ENCODE results near the gene ZKSCAN5. TPM values are rescaled to one million over a fixed set of nuclear protein-coding genes. Genes with fewer than 3 reads are reported as not detected.
"Not testable (repeated sequence)": the region's sequence is repeated elsewhere in the genome, so short reads cannot be mapped to it uniquely, and the experiment has no call there.

ZKSCAN5 gene
- total RNA-seq, 1 experiment from 2014 or later = 15.4 TPM

DNA sequence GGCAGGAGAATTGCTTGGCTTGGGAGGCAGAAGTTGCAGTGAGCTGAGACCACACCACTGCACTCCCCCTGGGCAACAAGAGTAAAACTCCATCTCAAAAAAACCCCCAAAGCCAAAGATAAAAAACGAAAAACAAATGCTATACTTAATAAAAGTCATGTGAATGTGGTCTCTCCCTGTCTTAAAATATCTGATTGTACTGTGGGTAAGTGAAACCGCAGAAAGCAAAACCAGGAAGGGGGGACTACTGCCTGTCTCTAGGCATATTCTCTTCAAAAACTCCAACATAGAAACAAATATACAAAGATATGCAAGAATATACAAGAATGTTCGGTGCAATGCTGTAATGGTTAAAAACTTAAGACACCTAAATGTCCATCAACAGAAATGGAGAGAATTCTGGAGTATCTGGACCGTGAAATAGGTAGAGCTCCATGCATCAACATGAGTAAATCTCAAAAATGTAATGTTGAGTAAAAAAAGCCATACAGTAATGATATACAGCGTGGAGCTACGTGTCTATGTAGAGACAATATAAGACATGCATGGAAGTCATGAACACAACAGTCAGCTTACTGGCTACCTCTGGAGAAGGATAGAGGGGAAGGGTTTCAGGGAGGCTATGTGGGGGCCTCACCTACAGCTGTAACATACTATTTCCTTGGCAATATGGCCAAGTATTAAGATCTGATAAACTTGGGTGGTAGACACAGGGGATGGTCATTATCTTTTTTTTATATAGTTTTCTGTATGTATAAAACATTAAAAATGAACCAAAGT is 6.5 kb upstream of the ZKSCAN5 start:
- no peak for DNase-seq (ENCODE audit: low read depth)

DNA sequence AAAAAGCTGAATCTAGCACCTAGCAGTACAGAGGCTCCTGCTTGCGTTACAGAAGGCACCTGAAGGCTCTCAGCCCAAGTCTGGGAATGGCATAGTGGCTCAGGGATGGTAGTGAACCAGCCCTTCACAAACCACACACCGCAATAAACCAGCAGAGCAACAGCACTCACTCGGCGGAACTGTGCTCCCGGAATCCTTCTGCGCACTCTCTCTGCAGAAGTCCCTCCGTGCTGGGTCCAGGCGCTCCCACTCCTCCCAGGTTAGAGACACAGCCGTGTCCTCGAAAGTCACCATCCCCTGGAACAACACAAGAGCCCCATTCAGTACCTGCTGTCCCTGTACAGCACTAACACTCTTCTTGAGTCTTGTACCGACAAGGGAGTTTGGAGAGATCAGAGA is 5.9 kb upstream of the ZKSCAN5 start:
- peak; percentile 17 for DNase-seq (ENCODE audit: low read depth)

DNA sequence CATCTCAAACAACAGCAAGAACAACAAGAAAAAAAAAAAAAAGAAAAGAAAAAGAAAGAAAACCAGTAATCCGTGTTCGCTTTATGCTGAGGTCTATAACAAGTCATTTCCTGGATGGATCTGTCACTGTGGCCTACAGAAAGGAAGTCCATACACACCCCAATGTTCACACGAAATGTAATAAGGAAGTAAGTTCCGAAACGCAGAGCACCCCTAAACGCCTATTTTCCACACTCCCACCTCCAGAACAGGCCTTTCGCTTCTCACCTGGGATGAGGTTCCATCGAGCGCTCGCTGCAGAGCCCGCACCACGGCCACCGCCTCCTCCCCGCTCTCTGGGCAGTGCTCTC is 5.1 kb upstream of the ZKSCAN5 start:
- no peak for DNase-seq (ENCODE audit: low read depth)

DNA sequence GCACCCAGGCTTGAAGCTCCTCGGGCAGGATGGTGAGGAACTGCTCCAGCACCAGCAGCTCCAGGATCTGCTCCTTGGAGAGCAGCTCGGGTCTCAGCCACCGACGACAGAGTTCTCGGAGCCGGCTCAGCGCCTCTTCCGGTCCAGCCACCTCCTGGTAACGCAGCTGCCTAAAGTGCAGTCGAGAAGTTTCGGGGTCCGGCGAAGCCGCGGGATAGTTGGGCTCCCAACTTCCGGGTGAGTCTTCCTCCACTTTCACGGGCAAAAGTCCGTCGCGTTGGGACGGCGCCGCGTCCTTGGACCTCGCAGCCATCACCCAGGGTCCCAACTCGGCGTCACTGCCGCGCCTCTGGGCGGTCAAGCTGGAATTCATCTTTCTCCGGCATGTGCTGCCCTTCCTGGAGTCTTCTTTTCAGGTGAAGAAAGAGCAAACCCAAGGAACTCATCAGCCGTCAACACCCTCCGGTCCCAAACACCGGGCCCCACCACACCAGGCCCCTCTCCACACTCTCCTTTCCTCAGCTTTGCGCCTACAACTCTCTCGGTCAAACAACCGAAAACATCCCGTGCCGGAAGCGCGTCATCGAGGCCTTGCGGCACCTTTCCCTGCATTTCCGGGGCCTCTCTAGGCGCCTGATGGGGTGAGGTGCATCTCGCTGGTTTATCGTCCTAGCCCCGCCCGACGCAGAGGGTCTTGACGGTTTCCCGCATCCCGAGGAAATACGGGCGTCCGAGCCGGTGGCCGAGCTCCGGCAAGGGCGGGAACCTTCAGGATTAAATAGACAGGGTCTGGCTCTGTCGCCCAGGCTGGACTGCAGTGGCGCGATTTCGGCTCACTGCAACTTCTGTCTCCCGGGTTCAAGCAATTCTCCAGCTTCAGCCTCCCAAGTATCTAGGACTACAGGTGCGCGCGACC is 4.5 kb upstream of the ZKSCAN5 start, which contains the start of gene ZNF394:
Gene ZNF394 (minus strand): TSS at position 561 of the 916 bp plus-strand sequence. CDS start 188 bp downstream, at position 373.
- DNase-seq (ENCODE audit: low read depth) = peak; percentile 94

DNA sequence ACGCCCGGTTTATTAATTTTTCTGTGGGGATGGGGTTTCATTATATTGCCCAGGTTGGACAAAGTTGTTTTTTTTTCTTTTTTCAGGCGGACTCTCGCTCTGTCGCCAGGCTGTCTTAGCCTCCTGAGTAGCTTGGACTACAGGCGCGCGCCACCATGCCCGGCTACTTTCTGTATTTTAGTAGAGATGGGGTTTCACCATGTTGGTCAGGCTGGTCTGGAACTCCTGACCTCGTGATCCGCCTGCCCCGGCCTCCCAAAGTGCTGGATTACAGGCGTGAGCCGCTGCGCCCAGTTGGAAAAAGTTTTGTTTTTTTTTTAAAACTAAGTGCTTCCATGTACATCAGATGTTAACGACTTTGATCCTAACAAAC is 3.8 kb upstream of the ZKSCAN5 start:
- no peak for DNase-seq (ENCODE audit: low read depth)

DNA sequence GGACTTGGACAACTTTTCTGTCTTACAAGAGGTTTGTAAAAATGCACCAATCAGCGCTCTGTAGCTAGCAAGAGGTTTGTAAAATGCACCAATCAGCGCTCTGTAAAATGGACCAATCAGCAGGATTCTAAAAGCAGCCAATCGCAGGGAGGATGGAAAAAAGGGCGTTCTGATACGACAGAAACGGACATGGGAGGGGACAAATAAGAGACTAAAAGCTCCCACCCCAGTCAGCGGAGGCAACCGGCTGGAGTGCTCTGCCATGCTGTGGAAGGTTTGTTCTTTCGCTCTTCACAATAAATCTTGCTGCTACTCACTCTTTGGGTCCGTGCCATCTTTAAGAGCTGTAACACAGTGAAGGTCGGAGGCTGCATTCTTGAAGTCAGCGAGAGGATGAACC is 3.2 kb upstream of the ZKSCAN5 start:
- DNase-seq (ENCODE audit: low read depth) = peak; percentile 14

DNA sequence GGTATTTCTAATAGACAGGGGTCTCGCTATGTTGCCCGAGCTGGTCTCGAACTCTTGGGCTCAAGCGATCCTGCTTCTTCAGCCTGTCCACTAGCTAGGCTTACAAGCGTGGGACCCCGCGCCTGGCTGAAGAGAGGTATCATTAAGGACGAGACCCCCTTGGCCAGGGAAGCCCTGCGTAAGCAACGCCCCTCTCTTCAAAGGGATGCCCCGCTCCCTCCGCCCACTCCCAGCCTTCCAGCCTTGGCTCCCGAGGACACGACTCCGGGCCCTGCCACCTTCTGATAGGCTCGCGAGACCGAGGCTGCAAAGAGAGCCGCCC is 220 bp upstream of the ZKSCAN5 start:
- DNase-seq (ENCODE audit: low read depth) = peak; percentile 97

DNA sequence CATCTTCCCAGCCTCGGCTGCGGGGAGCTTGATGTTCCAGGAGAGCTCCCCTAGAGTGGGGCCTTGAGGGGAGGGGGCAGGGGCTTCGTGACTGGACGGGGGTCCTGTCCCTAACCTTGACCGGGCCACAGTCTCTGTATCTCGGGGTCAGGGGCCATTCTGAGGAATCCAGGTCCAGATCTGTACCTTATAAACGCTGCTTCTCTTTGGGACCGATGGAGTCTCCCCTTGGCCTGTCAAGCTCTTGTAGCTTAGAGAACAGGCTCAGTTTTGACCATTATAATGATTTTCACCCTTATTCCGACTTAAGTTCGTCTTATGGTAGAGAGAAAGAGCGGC is 831 bp downstream of the ZKSCAN5 start:
- DNase-seq (ENCODE audit: low read depth) = no peak

DNA sequence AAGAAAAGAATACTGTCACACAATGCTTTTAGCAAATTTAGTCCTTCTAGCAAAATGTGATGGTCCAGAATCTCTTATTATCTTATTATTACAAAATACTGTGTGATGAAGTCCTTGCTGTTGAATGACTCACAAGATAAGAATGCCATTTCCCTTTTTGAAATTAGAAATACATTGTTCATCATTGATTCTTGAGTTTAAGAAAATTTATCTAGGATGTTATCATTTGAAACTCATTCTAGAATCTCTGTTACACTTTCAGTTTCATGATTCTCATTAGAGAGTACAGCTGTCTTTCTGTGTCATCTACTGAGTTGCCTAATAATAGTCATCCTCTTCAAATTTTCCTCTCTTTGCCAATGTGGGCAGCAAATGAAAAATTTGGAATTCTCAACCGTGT is 9.6 kb downstream of the ZKSCAN5 start:
- DNase-seq (ENCODE audit: low read depth) = no peak

DNA sequence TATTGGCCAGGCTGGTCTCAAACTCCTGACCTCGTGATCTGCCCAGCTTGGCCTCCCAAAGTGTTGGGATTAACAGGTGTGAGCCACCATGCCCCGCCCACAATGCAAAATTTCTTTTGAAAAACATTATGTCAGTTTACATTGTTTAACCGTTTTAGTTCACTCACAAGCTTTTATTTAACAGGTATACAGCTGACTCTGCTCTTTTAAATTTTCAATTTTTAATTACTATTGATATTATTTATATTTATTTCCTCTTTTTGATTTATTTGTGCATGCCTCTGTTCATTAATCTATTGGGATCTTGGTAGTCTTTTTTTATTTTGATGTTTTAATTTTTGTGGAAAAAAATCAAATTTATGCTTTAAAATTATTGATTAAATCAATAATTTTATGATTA is 16.9 kb downstream of the ZKSCAN5 start:
- no peak for DNase-seq (ENCODE audit: low read depth)

DNA sequence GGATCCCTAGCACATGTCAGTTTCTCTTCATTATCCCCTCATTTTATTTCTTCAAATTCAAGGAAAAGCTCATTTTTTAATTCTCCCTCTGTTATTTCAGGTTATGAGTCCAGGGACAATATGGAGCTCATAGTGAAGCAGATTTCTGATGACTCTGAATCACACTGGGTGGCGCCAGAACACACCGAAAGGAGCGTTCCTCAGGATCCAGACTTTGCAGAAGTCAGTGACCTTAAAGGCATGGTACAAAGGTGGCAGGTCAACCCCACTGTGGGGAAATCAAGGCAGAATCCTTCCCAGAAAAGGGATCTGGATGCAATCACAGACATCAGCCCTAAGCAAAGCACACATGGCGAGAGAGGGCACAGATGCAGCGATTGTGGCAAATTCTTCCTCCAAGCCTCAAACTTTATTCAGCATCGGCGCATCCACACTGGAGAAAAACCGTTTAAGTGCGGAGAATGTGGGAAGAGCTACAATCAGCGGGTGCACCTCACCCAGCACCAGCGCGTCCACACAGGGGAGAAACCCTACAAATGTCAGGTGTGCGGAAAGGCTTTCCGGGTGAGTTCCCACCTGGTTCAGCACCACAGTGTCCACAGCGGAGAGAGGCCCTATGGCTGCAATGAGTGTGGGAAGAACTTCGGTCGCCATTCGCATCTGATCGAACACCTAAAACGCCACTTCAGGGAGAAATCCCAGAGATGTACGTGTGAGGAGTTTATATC is 21.4 kb downstream of the ZKSCAN5 start:
- no peak for DNase-seq (ENCODE audit: low read depth)

DNA sequence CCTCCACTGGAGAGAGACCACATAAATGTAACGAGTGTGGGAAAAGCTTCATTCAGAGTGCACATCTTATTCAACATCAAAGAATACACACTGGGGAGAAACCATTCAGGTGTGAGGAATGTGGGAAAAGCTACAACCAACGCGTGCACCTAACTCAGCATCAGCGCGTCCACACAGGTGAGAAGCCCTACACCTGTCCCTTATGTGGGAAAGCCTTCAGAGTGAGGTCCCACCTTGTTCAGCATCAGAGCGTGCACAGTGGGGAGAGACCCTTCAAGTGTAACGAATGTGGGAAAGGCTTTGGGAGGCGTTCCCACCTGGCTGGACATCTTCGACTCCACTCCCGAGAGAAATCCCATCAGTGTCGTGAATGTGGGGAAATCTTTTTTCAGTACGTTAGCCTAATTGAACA is 26.9 kb downstream of the ZKSCAN5 start:
- DNase-seq (ENCODE audit: low read depth) = no peak

DNA sequence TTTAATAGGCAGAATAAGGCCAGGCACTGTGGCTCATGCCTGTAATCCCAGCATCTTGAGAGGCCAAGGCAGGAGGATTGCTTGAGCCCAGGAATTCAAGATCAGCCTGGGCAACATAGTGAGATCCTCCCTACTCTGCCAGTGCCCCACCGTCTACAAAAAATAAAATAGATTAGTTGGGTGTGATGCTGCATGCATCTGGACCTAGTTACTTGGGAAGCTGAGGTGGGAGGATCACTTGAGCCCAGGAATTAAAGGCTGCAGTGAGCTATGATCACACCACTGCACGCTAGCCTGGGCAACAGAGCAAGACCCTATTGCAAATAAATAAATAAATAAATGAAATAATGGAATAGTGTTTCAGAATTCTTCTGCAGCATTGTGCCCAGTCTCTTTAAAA is 31.2 kb downstream of the ZKSCAN5 start:
- DNase-seq (ENCODE audit: low read depth) = no peak

DNA sequence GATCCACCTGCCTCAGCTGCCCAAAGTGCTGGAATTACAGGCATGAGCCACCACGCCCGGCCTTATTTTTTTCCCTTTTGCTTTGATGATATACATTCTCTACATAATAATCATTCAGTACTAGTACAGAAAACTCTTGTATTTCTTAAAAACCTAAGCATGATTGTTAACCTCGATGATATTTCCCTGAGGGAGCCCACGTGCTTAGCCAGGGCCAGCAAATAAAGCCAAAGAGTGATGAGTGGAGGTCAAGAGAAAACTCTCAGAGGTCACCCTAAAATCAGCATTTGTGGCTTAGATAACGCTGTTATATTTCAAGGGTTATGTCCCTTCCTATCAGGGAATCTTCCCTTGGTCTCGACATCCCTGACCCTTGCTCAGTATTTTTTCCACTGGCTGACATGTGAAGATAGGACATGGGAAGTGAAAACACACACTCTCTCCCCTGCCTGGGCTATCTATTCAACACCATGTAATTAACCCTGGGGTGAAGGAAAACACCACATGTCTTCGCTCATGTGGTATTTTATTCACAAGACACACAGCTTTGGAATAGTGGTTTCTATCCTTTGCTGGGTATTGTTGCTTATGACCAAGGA is 34.9 kb downstream of the ZKSCAN5 start:
- no peak for DNase-seq (ENCODE audit: low read depth)

DNA sequence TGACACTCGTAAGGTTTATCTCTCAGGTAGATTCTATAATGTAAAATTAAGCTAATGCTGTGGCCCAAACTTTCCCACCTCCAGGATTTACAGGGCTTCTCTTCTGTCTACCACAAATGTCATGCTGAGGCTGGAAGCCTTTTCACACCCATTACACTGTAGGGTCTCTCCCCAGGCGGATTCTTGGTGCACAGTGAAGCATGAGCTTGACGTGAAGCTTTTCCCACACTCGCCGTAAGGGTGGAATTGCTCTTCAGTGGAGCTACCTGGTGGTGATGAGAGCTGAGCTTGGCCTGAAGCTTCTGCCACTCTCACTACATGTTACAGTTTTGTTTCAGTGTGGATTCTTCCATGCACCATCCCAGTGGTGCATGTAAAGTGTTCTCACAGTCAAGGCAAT is 36.1 kb downstream of the ZKSCAN5 start:
- no peak for DNase-seq (ENCODE audit: low read depth)

DNA sequence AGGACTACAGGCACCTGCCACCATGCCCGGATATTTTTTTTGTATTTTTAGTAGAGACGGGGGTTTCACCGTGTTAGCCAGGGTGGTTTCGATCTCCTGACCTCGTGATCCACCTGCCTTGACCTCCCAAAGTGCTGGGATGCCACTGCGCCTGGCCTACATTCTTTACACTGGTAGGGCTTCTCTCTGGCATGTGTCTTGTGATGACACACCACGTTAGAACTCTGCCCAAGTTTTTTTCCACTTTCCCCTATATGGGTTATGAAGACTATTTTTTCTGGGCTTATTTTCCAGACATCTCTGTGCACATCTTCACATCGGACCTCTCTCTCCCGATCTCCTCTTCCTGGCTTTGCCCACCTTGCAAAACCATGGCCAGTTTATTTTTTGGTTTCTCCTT is 36.8 kb downstream of the ZKSCAN5 start:
- DNase-seq (ENCODE audit: low read depth) = no peak

DNA sequence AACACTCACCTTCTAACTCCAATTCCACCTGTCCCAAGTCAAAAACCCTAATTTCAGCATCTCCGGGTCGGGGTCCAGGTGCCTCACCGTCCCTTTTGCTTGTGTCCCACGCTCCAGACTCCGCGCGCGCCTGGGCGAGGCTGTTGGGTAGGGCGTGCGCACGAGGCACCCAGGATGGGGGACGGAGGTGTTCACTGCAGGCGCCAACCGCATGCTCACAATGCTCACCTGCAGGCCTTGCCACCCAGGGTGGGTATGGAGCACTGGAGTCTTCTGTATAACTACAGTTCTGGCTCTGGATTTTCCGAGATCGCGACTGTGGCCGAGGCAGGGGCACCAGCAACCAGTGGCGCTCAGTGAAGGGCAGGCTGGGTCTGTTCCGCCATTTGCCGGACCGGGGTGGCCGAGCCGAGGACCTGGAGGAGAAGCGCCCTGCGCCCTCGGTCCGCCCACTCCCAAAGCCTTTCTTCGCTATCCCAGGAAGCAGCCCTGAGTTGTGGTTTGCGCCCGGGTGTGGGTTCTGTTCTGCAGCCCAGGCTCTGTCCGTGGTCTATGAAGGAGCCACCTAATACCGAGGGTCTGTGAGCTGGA is 38.7 kb downstream of the ZKSCAN5 start:
- DNase-seq (ENCODE audit: low read depth) = no peak

DNA sequence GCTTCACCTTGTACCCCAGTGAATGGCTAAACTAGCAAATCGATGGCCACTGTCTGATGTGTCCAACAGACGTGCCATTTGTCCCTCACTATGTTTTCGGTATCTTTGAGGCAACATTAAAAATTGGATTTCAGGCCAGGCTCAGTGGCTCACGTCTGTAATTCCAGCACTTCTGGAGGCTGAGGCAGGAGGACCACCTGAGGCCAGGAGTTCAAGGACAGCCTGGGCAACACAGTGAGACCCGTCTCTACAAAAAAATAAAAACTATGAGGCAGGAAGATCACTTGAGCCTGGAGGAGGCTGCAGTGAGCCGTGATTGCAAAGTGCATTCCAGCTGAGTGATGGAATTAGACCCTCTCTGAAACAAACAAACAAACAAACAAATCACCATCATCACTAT is 39.5 kb downstream of the ZKSCAN5 start:
- DNase-seq (ENCODE audit: low read depth) = no peak

DNA sequence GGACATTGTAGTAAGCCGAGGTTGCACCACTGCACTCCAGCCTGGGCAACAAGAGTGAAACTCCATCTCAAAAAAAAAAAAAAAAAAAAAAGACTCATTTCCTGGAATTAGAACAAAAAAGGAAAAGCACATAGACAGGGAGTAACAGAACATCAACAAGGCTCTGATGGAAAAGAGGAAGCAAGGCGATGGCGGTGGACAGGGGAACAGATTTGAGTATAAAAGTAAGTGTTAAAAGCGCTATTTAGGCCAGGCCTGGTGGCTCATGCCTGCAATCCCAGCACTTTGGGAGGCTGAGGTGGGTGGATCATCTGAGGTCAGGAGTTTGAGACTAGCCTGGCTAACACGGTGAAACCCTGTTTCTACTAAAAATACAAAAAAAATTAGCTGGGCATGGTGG is 40.8 kb downstream of the ZKSCAN5 start:
- DNase-seq (ENCODE audit: low read depth) = not testable (repeated sequence)

DNA sequence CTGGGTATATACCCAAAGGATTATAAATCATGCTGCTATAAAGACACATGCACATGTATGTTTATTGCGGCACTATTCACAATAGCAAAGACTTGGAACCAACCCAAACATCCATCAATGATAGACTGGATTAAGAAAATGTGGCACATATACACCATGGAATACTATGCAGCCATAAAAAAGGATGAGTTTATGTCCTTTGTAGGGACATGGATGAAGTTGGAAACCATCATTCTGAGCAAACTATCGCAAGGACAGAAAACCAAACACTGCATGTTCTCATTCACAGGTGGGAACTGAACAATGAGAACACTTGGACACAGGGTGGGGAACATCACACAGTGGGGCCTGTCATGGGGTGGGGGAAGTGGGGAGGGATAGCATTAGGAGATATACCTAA is 45.1 kb downstream of the ZKSCAN5 start:
- DNase-seq (ENCODE audit: low read depth) = not testable (repeated sequence)

DNA sequence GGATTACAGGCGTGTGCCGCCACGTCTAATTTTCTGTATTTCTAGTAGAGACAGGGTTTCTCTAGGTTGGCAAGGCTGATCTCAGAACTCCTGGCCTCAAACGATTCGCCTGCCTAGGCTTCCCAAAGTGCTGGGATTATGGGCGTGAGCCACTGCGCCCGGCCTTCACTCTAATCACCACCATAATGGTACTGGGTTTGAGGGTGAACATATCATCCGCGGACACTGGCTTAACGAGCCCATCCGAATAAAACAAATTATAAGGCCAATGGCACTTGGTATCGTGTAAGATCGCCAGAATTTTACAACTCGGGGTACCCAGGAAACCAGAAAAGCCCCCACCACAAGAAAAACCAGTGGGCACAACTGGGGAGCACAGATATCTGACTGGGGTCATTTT is 46.9 kb downstream of the ZKSCAN5 start:
- DNase-seq (ENCODE audit: low read depth) = no peak
